Activated CD8-positive, alpha-beta T cell treated with anti-CD3 and anti-CD28 coated beads for 36 hours (primary cell): ENCODE results near the gene ZNF317. TPM values are rescaled to one million over a fixed set of nuclear protein-coding genes. Genes with fewer than 3 reads are reported as not detected.

Experiments used
- ATAC-seq: fragments of 200-7000 bp; cut with Tn5 transposase; one replicate; pipeline ENCODE4 v1.10.0; 2021; ENCODE audit warnings: mild to moderate bottlenecking, moderate library complexity
- CTCF ChIA-PET: fragments of 350-600 bp; sonication (Branson Sonifier 250); formaldehyde crosslinking; loops from one replicate; lab custom pipeline; 2021; ENCODE audit warnings: antibody characterized with exemption; lab: Charles Lee
- POLR2A ChIA-PET: fragments of 350-600 bp; sonication (Branson Sonifier 250); formaldehyde crosslinking; loops from one replicate; lab custom pipeline; 2021; ENCODE audit warnings: antibody characterized with exemption; lab: Charles Lee
- DNase-seq: peaks from one replicate; pipeline ENCODE4 v3.0.0-alpha.2; 2020
- H3K27ac Mint-ChIP-seq: one replicate; pipeline ENCODE4 v1.8.0; 2021; ENCODE audit warnings: mild to moderate bottlenecking, mixed read lengths
- H3K27me3 Mint-ChIP-seq: one replicate; pipeline ENCODE4 v1.8.0; 2021; ENCODE audit warnings: mixed read lengths
- H3K36me3 Mint-ChIP-seq: one replicate; pipeline ENCODE4 v1.8.0; 2021; ENCODE audit warnings: low read depth, mixed read lengths
- H3K4me1 Mint-ChIP-seq: one replicate; pipeline ENCODE4 v1.8.0; 2021; ENCODE audit warnings: low read depth, mixed read lengths
- H3K4me3 Mint-ChIP-seq: one replicate; pipeline ENCODE4 v1.8.0; 2021; ENCODE audit warnings: mild to moderate bottlenecking, moderate library complexity, mixed read lengths
- H3K9me3 Mint-ChIP-seq: one replicate; pipeline ENCODE4 v1.8.0; 2021; ENCODE audit warnings: mixed read lengths
- CTCF ChIP-seq: fragments of 200-600 bp; IDR thresholded peaks from one replicate; pipeline ENCODE4 v1.8.0; 2022; ENCODE audit warnings: antibody characterized with exemption, mild to moderate bottlenecking
- intact Hi-C: fragments of 100-400 bp; cut with micrococcal nuclease; formaldehyde crosslinking; loops from one replicate; pipeline ENCODE4 v1.10.0; 2022
- total RNA-seq, 2 experiments: library from RNA; stranded (reverse); gene quantifications; one replicate each; pipeline ENCODE4 v1.2.3, GENCODE V29; 2021

The ZNF317 gene
- total RNA-seq, 2 experiments from 2014 or later: 41.4 to 41.7 TPM

DNA sequence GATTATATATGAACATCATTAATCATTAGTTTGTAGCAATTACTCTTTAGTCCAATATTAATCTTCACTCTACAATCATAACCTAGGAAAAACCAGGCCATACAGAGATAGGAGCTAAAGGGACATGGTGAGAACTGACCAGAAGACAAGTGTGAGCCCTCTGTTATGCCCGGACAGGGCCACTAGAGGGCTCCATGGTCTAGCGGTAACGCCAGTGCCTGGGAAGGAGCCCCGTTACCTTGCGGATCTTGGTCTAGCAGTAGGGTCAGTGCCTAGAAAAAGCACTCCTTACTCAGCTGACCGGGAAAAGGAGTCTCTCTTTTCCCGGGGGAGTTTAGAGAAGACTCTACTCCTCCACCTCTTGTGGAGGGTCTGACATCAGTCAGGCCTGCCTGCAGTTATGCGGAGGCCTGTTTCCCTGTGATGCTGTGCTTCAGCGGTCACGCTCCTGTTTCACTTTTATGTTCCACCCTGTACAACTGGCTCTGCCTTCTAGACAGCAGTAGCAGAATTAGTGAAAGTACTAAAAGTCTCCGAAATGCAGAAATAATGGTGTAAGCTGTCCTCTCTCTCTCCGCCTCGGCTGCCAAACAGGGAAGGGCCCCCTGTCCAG, 65.4 kb downstream of the ZNF317 start:
- TF ChIP-seq CTCF: peak; percentile 96
- POLR2A ChIA-PET: interaction anchor here (0.7 kb wide), 1 partner anchor 65 kb away, joined by 3 read pairs; no protein-coding TSS in a partner anchor

More for the DNA sequence above, 65.4 kb downstream of the ZNF317 start:
- ATAC-seq (peak; percentile 82), DNase-seq (peak; percentile 77)
- Mint-ChIP-seq H3K27me3 (peaks cover 7% of the 10 kb centered on the region), H3K4me1 (no peaks in the 10 kb centered on the region), H3K9me3 (no peaks in the 10 kb centered on the region), H3K36me3 (no peaks in the 10 kb centered on the region), H3K4me3 (peak overlapping the region; percentile 26), H3K27ac (no peak overlapping the region)
- intact Hi-C loops: loop anchor here (10.0 kb wide), 1 partner anchor 229 kb away; the partner anchor contains the start of gene ZNF266
- CTCF ChIA-PET: interaction anchor here (0.5 to 3.2 kb wide), 23 partner anchors 9 to 514 kb away, joined by 3 to 9 read pairs (median 4); partner anchors contain the start of gene ZNF266

Other genes starting within 250 kb of the ZNF317 start
- gene MUC16, start 130.0 kb upstream of the ZNF317 start, total RNA-seq: not detected
- gene OR1M1, start 53.3 kb upstream of the ZNF317 start, total RNA-seq: not detected
- not detected for gene OR7G2, start 32.9 kb upstream of the ZNF317 start, total RNA-seq
- not detected for gene OR7G1, start 24.6 kb upstream of the ZNF317 start, total RNA-seq
- not detected for gene OR7G3, start 13.4 kb upstream of the ZNF317 start, total RNA-seq
- gene OR7D2, start 38.6 kb downstream of the ZNF317 start, total RNA-seq: under 1 TPM in 1 of 2 experiments, not detected in 1; 0.11 TPM
- not detected for gene OR7D4, start 79.2 kb downstream of the ZNF317 start, total RNA-seq
- gene OR7E24, start 110.5 kb downstream of the ZNF317 start, total RNA-seq: not detected
- gene ZNF699, start 169.4 kb downstream of the ZNF317 start, total RNA-seq: 1 to 10 TPM; 5.2 to 6.3 TPM
- 10 to 100 TPM; 12.9 to 15.8 TPM for gene ZNF559, start 183.8 kb downstream of the ZNF317 start, total RNA-seq
- gene ZNF177, start 222.6 kb downstream of the ZNF317 start, total RNA-seq: 1 to 10 TPM; 1.6 to 1.9 TPM